SJCRH30 (cell line): Measurements from ENCODE around the gene HSPA4L. TPM values are rescaled to one million over a fixed set of nuclear protein-coding genes. Genes with fewer than 3 reads are reported as not detected.

Source experiments
- DNase-seq, 2 experiments: peaks; one replicate each; pipeline ENCODE4 v3.0.0-alpha.2; 2015 to 2020
- H3K27ac ChIP-seq: fragments of 250-450 bp; sonication (Bioruptor Pico); 2 replicates; pipeline ENCODE4 v1.5.1; 2020; ENCODE audit warnings: mild to moderate bottlenecking, moderate library complexity
- H3K27me3 ChIP-seq: fragments of 250-450 bp; sonication (Bioruptor Pico); 2 replicates; pipeline ENCODE4 v1.5.1; 2020; ENCODE audit warnings: mild to moderate bottlenecking, moderate library complexity
- H3K36me3 ChIP-seq: fragments of 250-450 bp; sonication (Bioruptor Pico); 2 replicates; pipeline ENCODE4 v1.5.1; 2020; ENCODE audit warnings: mild to moderate bottlenecking, moderate library complexity
- H3K4me1 ChIP-seq: fragments of 250-450 bp; sonication (Bioruptor Pico); 2 replicates; pipeline ENCODE4 v1.5.1; 2020; ENCODE audit warnings: mild to moderate bottlenecking, moderate library complexity
- H3K4me3 ChIP-seq: fragments of 250-450 bp; sonication (Bioruptor Pico); 2 replicates; pipeline ENCODE4 v1.5.1; 2020; ENCODE audit warnings: mild to moderate bottlenecking, moderate library complexity
- H3K9me3 ChIP-seq: fragments of 250-450 bp; sonication (Bioruptor Pico); replicated peaks from 2 replicates; pipeline ENCODE4 v1.5.1; 2020; ENCODE audit warnings: mild to moderate bottlenecking, moderate library complexity
- total RNA-seq: library from RNA; depleted of rRNA; stranded (reverse); fragments of >200 nt; shearing (Covaris generic); gene quantifications from 2 replicates; pipeline ENCODE4 v1.2.3, GENCODE V29; 2014

Gene HSPA4L
- total RNA-seq, 1 experiment from 2014 or later: 4.8 TPM

- DNase-seq: no peak
- Histone ChIP-seq H3K4me1 (no peaks in the 10 kb centered on the region), H3K27me3 (no peaks in the 10 kb centered on the region)
Measured at GRCh38 chr4:127777487-127777886, 4.6 kb upstream of the HSPA4L start.

DNA sequence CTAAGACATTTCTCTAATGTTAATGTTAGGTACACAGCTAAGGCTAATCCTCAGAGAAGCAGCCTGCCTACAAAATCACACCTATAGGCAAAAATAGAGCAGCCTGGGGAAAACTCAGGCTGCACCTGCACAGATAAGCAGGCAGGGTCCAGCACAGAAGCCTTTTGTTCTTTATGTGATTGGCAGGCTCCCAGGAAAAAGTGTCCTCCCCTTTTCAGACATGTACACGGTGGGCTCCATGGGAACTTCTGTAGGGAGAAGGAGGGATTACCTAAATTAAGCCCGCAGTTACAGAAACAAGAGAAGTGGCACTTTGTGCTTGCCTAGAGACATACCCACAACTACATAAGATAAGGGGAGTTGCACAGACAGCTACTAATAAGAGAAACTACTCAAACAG is 4.0 kb upstream of the HSPA4L start:
- DNase-seq: peak in 1 of 2 experiments; percentile 4
- Histone ChIP-seq H3K9me3 (no peaks in the 10 kb centered on the region), H3K36me3 (no peaks in the 10 kb centered on the region), H3K4me1 (no peaks in the 10 kb centered on the region), H3K4me3 (no peak overlapping the region), H3K27me3 (no peaks in the 10 kb centered on the region), H3K27ac (no peak overlapping the region)

More at GRCh38 chr4:127777487-127777886, 4.6 kb upstream of the HSPA4L start:
- Histone ChIP-seq H3K36me3 (no peaks in the 10 kb centered on the region), H3K27ac (no peak overlapping the region), H3K9me3 (no peaks in the 10 kb centered on the region), H3K4me3 (no peak overlapping the region)

DNA sequence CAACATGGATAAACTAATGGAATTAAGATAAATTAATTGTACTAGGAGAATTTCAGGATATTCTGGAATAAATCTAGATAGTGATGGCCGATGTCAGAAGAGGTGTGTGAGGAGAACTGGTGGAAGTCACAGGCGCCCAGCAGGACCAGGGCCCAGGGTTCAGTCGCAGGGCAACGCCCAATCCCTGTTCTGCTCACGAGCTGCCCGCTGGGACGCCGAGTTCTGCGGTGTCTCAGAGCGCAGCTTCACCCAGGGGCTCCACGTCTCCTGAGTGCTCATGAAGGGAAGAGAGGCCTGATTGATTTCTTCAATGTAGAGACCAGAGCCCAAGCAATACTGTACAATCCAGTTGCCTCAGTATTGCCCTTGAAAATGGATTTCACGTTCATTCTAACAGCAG is 1.5 kb upstream of the HSPA4L start:
- H3K4me3 ChIP-seq: no peak overlapping the region
- no peak overlapping the region for H3K27ac ChIP-seq
- no peaks in the 10 kb centered on the region for H3K9me3 ChIP-seq
- no peaks in the 10 kb centered on the region for H3K36me3 ChIP-seq
- 0 out of 2 replicates have a peak, but pooled peaks cover 3% of the 10 kb centered on the region for H3K4me1 ChIP-seq
- no peak for DNase-seq
- no peaks in the 10 kb centered on the region for H3K27me3 ChIP-seq

GRCh38 chr4:127781300-127782024 is 660 bp upstream of the HSPA4L start:
- H3K4me3 ChIP-seq: peak overlapping the region; percentile 62
- 0 out of 2 replicates have a peak, but pooled peaks cover 3% of the 10 kb centered on the region for H3K4me1 ChIP-seq
- H3K9me3 ChIP-seq: no peaks in the 10 kb centered on the region
- H3K36me3 ChIP-seq: no peaks in the 10 kb centered on the region
- no peaks in the 10 kb centered on the region for H3K27me3 ChIP-seq
- no peak for DNase-seq
- H3K27ac ChIP-seq: peak overlapping the region; percentile 67

DNA sequence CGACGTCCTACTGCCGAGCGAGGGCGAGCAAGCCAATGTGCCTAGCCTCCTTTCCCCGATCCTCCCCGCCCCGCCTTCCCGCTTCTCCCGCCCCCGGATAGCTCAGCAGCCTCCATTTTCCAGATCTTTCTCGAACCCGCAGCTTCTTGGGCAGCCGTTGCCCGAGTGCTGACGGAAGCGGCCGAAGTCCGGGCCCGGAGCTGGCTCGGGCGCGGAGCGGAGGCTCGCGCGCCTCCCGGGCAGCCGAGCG is 172 bp upstream of the HSPA4L start:
- Histone ChIP-seq H3K36me3 (no peaks in the 10 kb centered on the region), H3K27ac (peak overlapping the region; percentile 67), H3K4me1 (0 out of 2 replicates have a peak, but pooled peaks cover 3% of the 10 kb centered on the region), H3K27me3 (no peaks in the 10 kb centered on the region), H3K4me3 (peak overlapping the region; percentile 62), H3K9me3 (no peaks in the 10 kb centered on the region)
- peak; percentile 69 to 72 for DNase-seq

DNA sequence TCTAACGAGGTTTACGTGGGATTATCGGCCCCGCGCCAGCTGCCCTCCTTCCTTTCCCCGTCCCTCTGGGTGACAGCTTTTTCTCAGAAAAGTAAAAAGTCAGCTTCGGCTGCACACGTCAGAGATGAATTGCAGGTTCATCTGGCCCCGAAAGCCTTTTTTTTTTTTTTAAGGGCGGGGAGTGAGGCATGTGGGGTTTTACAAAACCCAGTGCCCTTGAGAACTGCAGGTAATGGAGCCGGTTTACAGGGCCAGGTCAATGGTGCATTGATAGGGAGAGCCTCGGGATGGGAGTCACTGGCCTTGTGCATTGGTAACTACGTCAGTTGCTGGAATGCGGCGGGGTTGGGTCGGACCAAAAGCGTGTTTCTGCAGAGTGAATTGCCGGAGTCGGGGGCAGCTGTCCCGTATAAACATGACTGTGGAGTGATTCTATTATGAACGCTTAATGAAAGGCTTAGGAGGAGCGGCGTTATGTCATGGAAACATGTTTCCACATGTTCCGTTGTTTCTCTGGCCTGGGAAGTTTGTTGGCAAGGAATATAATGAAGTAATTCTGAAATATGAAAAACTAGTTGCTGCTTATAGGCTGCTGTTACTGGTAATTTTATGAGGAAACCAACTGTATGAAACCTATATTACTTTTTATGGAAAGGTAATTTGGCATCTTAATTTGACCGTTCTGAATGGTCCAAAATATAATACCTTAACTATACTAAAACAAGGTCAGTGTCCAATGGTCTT is 1.1 kb downstream of the HSPA4L start:
- H3K4me3 ChIP-seq: peak overlapping the region; percentile 62
- no peaks in the 10 kb centered on the region for H3K27me3 ChIP-seq
- peak overlapping the region; percentile 67 for H3K27ac ChIP-seq
- no peaks in the 10 kb centered on the region for H3K36me3 ChIP-seq
- H3K4me1 ChIP-seq: 0 out of 2 replicates have a peak, but pooled peaks cover 3% of the 10 kb centered on the region
- peak; percentile 80 to 83 for DNase-seq
- H3K9me3 ChIP-seq: no peaks in the 10 kb centered on the region

DNA sequence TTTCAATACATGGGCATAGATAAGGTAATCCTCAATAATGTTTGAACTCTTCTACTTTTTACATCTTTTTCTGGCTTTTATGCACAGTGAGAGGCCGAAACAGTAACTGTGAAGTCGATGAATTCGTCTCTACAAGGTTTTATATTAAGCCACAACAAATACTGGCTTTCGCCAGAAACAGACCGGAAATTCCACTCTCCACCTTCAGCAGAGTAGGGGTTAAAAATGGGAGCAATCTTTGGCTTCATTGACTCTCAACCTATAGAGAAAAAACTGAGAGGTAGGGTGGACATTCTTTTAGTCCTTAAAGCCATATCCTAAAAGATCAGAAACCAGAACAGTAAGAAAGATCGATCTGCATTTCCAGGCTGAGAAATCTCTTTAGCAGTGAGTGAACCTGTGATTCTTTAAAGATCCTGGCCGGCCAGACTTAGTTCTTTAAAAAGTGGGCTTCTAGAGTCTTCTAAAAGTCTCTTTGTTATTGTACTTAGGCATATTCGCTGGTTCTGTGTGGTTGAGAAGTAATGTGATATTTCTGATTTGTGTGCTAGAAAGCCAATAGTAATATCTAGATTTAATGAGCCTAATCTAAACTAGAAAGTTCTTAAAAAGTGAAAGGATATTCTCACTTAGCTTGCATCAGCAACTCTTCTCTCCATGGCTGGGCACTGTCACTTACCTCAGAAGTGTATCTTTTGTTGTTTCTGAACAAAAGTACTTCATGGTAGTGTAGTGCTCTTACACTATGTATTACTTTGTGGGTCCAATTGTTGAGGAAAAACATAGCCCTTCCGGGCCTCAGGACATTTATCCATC is 2.0 kb downstream of the HSPA4L start:
- DNase-seq: peak in 1 of 2 experiments; percentile 8
- Histone ChIP-seq H3K36me3 (no peaks in the 10 kb centered on the region), H3K4me1 (0 out of 2 replicates have a peak, but pooled peaks cover 3% of the 10 kb centered on the region), H3K4me3 (peak overlapping the region; percentile 62), H3K9me3 (no peaks in the 10 kb centered on the region), H3K27me3 (no peaks in the 10 kb centered on the region), H3K27ac (peak overlapping the region; percentile 67)

DNA sequence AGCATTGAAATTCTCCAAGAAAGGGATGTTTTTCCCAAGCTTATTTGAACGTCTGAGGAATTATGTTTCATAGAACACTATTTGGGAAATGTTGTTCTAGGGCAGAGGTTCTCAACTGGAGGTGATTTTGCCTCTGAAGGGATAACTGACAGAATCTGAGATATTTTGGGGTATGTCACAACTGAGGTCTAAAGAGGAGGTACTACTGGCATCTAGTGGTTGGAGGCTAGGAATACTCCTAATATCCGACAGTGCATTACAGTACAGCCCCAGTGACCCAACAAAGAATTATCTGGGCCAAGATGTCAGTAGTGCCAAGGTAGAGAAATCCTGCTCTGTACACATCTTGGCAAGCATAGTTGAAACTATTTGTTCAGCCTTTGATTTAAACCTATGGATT is 6.4 kb downstream of the HSPA4L start:
- no peak overlapping the region for H3K4me3 ChIP-seq
- H3K27ac ChIP-seq: no peak overlapping the region
- no peaks in the 10 kb centered on the region for H3K9me3 ChIP-seq
- H3K27me3 ChIP-seq: no peaks in the 10 kb centered on the region
- H3K36me3 ChIP-seq: no peaks in the 10 kb centered on the region
- DNase-seq: peak in 1 of 2 experiments; percentile 23
- H3K4me1 ChIP-seq: 0 out of 2 replicates have a peak, but pooled peaks cover under 1% of the 10 kb centered on the region

DNA sequence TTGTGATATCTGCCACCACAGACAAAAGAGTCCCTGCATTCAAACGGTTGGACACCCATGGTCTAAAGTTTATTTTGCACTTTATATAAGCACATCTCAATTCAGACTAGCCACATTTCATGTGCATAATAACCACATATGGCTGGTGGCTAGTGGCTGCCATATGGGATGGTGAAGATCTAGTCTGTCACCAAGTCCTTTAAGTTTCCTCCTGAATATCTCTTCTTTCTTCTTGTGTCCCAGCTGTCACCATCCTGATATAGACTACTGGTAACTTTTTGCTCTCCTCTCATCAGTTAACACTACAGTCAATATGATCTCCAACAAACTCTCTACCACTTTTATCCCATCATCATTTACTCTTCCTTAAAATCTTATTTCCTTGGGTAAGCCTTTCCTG is 9.3 kb downstream of the HSPA4L start:
- Histone ChIP-seq H3K27me3 (no peaks in the 10 kb centered on the region), H3K4me3 (no peak overlapping the region), H3K36me3 (no peaks in the 10 kb centered on the region), H3K27ac (no peak overlapping the region), H3K4me1 (no peaks in the 10 kb centered on the region), H3K9me3 (no peaks in the 10 kb centered on the region)
- no peak for DNase-seq

- H3K27me3 ChIP-seq: no peaks in the 10 kb centered on the region
- no peaks in the 10 kb centered on the region for H3K4me1 ChIP-seq
- DNase-seq: no peak
- H3K9me3 ChIP-seq: no peaks in the 10 kb centered on the region
- no peak overlapping the region for H3K4me3 ChIP-seq
- H3K36me3 ChIP-seq: no peaks in the 10 kb centered on the region
- no peak overlapping the region for H3K27ac ChIP-seq
Measured at GRCh38 chr4:127793528-127793927, 11.4 kb downstream of the HSPA4L start.

- no peaks in the 10 kb centered on the region for H3K9me3 ChIP-seq
- no peak for DNase-seq
- no peak overlapping the region for H3K27ac ChIP-seq
- no peaks in the 10 kb centered on the region for H3K4me1 ChIP-seq
- H3K4me3 ChIP-seq: no peak overlapping the region
- no peaks in the 10 kb centered on the region for H3K27me3 ChIP-seq
- H3K36me3 ChIP-seq: no peaks in the 10 kb centered on the region
Measured at GRCh38 chr4:127799711-127800110, 17.6 kb downstream of the HSPA4L start.

- Histone ChIP-seq H3K4me3 (no peak overlapping the region), H3K9me3 (no peaks in the 10 kb centered on the region), H3K4me1 (no peaks in the 10 kb centered on the region), H3K27ac (no peak overlapping the region), H3K27me3 (no peaks in the 10 kb centered on the region), H3K36me3 (no peaks in the 10 kb centered on the region)
- DNase-seq: no peak
Measured at GRCh38 chr4:127809173-127809800, 27.2 kb downstream of the HSPA4L start.

DNA sequence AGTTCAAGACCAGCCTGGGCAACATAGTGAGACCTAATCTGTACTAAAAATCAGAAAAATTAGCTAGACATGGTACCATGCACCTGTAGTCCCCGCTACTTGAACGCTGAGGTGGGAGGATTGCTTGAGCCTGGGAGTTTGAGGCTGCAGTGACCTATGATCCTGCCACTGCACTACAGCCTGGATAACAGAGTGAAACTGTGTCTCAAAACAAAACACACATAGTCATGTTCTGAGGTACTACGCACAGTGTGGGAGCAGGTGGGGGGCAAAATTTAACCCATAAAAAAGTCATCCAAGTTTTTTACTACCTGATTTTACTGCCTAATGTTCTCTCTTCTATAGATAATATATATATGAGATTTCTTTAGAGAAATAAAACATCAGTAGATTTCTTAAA is 28.4 kb downstream of the HSPA4L start:
- no peaks in the 10 kb centered on the region for H3K36me3 ChIP-seq
- no peak overlapping the region for H3K27ac ChIP-seq
- H3K4me3 ChIP-seq: no peak overlapping the region
- no peaks in the 10 kb centered on the region for H3K4me1 ChIP-seq
- no peaks in the 10 kb centered on the region for H3K27me3 ChIP-seq
- no peak for DNase-seq
- H3K9me3 ChIP-seq: no peaks in the 10 kb centered on the region

- H3K9me3 ChIP-seq: no peaks in the 10 kb centered on the region
- no peaks in the 10 kb centered on the region for H3K27me3 ChIP-seq
- H3K27ac ChIP-seq: no peak overlapping the region
- H3K36me3 ChIP-seq: no peaks in the 10 kb centered on the region
- no peak for DNase-seq
- H3K4me1 ChIP-seq: no peaks in the 10 kb centered on the region
- H3K4me3 ChIP-seq: no peak overlapping the region
Measured at GRCh38 chr4:127822430-127822829, 40.3 kb downstream of the HSPA4L start.
